Right ventricle myocardium inferior (tissue), 1 donor: ENCODE measurements around the gene CCDC169. TPM values are rescaled to one million over a fixed set of nuclear protein-coding genes. Genes with fewer than 3 reads are reported as not detected.
A peak's percentile ranks its signal among the peaks of the same experiment; 100 is the strongest.
"Not testable (repeated sequence)": the region's sequence is repeated elsewhere in the genome, so short reads cannot be mapped to it uniquely, and the experiment has no call there.

Experiments
- ATAC-seq: fragments of 200-7000 bp; cut with Tn5 transposase; one replicate; pipeline ENCODE4 v1.9.1; 2020; ENCODE audit warnings: mild to moderate bottlenecking, moderate library complexity
- DNase-seq: peaks from one replicate; pipeline ENCODE4 v3.0.0; 2021; ENCODE audit errors: missing footprints
- intact Hi-C: fragments of 100-400 bp; cut with DNase I; formaldehyde crosslinking; loops from one replicate; pipeline ENCODE4 v1.11.0; 2022
- total RNA-seq: library from RNA; stranded (reverse); fragmentation: NEBNext Ultra II Directional; extraction: Animal tissue kit (Norgen Biotek cat#: 25700); gene quantifications from one replicate; pipeline ENCODE4 v1.2.1, GENCODE V29; 2021
- donor health status: DM: no; HTN: yes; CAD: no; lungs with severe emphysema.

The CCDC169 gene
- total RNA-seq, 1 donor from 2014 or later, result not detected

- ATAC-seq (no peak), DNase-seq (no peak)
- intact Hi-C loops, result no loop called here
Measured at GRCh38 chr13:36323951-36324566, 26.4 kb upstream of the CCDC169 start.

- ATAC-seq (no peak), DNase-seq (no peak)
- intact Hi-C loops, result no loop called here
Measured at GRCh38 chr13:36323408-36323807, 25.8 kb upstream of the CCDC169 start.

DNA sequence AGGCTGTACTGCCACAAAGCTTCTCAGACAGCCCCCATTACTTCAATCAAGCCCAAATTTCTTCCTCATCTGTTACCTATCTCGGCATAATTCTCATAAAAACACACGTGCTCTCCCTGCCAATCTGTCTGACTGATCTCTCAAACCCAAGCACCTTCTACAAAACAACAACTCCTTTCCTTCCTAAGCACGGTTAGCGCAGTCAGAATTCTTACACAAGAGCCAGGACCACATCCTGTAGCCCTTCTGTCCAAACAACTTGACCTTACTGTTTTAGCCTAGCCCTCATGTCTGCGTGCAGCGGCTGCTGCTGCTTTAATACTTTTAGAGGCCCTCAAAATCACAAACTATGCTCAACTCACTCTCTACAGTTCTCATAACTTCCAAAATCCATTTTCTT lies 22.2 kb upstream of the CCDC169 start:
- DNase-seq, ATAC-seq, intact Hi-C loops: not testable (repeated sequence)

GRCh38 chr13:36313047-36313969 lies 15.7 kb upstream of the CCDC169 start:
- ATAC-seq (no peak), DNase-seq (no peak)
- intact Hi-C loops, result no loop called here

- intact Hi-C loops, result no loop called here
- ATAC-seq (no peak), DNase-seq (no peak)
Measured at GRCh38 chr13:36310417-36311108, 12.9 kb upstream of the CCDC169 start.

GRCh38 chr13:36302289-36302688 lies 4.7 kb upstream of the CCDC169 start:
- intact Hi-C loops, result no loop called here
- DNase-seq, result no peak
- no peak for ATAC-seq

- ATAC-seq, DNase-seq, intact Hi-C loops: not testable (repeated sequence)
Measured at GRCh38 chr13:36299469-36299868, 1.9 kb upstream of the CCDC169 start.

DNA sequence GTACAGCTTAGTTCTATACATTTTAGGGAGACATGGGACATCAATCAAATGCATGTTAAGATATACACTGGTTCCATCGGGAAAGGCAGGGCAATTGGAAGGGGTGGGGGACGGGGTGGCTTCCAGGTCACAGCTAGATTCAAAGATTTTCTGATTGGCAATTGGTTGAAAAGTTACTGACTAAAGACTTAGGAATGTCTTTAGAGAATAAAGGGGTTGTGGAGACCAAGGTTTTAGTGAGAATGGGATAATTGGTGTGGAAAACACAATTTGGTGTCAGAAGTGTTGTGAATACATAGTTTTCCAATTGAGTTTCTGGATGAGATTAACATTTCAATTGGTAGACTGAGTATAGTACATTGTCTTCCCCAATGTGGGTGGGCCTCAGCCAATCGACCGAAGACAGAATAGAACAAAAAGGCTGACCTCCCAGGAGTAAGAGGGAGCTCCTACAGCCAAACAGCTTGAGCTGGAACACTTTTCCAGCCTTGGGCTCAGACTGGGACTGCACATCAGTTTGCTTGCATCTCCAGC lies 988 bp upstream of the CCDC169 start:
- ATAC-seq, result no peak
- intact Hi-C loops, result no loop called here
- DNase-seq, result no peak

- intact Hi-C loops, result no loop called here
- no peak for DNase-seq
- no peak for ATAC-seq
Measured at GRCh38 chr13:36294096-36294495, 3.5 kb downstream of the CCDC169 start.

GRCh38 chr13:36293497-36293896 lies 4.1 kb downstream of the CCDC169 start:
- ATAC-seq, result no peak
- intact Hi-C loops, result no loop called here

DNA sequence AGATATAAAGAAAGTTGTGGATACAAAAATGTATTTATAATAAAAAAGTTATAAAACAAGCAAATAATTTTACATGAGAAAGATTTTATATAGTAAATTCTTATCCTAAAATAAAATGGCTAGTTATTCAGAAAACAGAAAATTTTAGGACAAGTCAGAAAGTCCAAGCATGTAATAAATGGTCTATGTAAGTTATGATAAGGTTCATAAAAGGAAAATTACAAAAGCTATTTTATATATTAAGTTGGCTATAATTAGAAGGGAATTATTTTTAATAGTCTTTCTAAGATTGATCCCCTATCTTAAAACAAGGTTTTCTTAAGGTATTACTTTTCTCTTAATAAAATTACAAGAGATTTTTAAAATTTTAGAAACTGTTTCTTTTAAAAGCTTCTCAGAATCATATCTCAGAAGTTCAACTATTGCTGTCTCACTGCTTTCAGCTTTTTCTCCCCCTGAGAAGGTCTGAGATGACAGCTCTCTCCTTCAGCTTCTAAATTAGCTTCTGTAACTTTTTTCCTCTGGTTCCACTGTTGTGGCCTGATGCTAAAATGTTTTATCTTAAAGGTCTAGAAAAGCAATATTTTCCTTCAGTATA lies 8.7 kb downstream of the CCDC169 start:
- no peak for ATAC-seq
- DNase-seq, result no peak
- intact Hi-C loops, result no loop called here

More at GRCh38 chr13:36293497-36293896, 4.1 kb downstream of the CCDC169 start:
- DNase-seq, result no peak

GRCh38 chr13:36286006-36286405 lies 11.6 kb downstream of the CCDC169 start:
- intact Hi-C loops, result no loop called here
- no peak for ATAC-seq

DNA sequence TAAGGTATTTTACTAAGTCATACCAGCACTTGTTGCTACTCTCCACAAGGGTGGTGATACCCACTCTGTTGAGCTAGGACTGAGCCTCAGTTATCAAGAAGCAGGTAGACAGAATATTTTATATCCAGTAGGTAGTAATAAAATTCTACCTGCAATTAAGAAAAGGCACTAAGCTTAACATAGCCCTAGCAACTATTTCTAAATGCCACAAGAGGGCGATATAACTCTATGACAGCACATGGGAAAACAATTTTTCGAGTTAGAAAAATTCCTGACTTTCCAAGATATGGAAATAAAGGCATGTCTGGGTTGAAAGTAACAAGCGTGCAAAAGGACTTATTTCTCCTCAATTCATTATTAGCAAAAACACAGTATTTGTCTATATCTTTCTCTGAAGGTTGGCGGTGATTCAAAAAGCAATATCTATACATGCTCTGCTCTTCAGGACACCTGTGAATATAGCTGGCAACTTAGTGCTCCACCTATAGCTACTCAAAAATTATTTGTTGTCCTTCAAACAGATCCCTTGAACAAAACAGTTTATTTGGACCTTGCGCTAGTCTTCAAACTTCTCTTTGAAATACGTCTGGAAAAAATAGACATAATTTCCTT lies 14.7 kb downstream of the CCDC169 start:
- intact Hi-C loops, result loop anchor here (5.0 kb wide), 2 partner anchors 114 to 454 kb away; no protein-coding TSS in a partner anchor
- DNase-seq (no peak), ATAC-seq (no peak)

More at GRCh38 chr13:36286006-36286405, 11.6 kb downstream of the CCDC169 start:
- no peak for DNase-seq

GRCh38 chr13:36275190-36276002 lies 22.2 kb downstream of the CCDC169 start:
- no peak for DNase-seq
- intact Hi-C loops, result loop anchor here (1.0 to 10.0 kb wide), 2 partner anchors 141 to 297 kb away; partner anchors contain the start of gene DCLK1
- peak; percentile 52 for ATAC-seq

DNA sequence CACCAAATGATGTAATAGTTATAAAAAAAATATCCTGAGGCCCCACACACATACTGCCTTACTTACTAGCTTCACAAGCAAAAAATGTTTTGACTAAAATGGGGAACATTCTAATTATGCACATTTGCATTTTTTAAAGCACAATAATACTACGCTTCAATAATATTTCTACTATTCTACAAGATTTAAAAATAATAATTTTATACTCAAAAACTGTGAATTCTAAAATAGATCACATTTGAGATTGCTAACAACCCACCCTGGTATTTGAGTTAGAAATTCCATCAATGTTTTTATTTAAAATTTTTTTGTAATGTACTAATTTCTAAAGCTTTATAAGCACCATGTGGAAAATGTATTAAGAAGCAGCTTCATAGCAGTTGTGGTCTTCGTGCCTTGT lies 24.2 kb downstream of the CCDC169 start:
- ATAC-seq (no peak), DNase-seq (no peak)

DNA sequence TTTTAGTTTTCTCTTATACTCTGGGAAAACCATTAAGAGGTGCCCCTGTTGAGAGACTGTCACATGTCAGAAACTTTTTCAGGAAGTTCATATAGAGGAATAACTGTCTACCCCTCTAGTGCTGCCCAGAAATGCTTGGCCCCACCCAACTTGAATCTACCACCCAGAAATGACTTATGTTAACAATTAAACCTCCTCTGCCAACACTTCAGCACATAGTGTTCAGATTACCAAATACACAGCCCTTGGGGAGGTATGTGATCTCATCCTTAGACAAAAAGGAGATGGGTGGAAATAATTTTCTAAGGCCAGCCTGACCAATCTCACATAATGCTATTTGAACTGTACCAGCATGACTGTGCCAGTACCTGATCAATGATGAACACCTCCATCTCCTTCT lies 35.6 kb downstream of the CCDC169 start:
- ATAC-seq, result no peak
- intact Hi-C loops, result no loop called here
- DNase-seq, result no peak

More for the DNA sequence above, 24.2 kb downstream of the CCDC169 start:
- intact Hi-C loops, result loop anchor here (10.0 kb wide), 1 partner anchor 139 kb away; the partner anchor contains the start of gene DCLK1

- intact Hi-C loops, result no loop called here
- no peak for DNase-seq
- peak; percentile 10 for ATAC-seq
Measured at GRCh38 chr13:36261011-36261410, 36.6 kb downstream of the CCDC169 start.
